Heart left ventricle (tissue), 16 donors: ENCODE results near the gene FBXW8. TPM values are rescaled to one million over a fixed set of nuclear protein-coding genes. Genes with fewer than 3 reads are reported as not detected.

Experiments
- ATAC-seq, 4 donors: fragments of 200-7000 bp; cut with Tn5 transposase; one replicate each; pipeline ENCODE4 v1.9.1; 2020 to 2022; ENCODE audit warnings: moderate library complexity in 4 of 4, mild to moderate bottlenecking in 3 of 4, moderate number of reproducible peaks in 1 of 4
- DNase-seq, 5 donors: peaks; one replicate each; pipeline ENCODE4 v3.0.0-alpha.2; 2020
- H3K27ac ChIP-seq, 12 donors: fragments of 200-600 bp; sonication (generic) in 4 of 12; one replicate each; pipeline versions ENCODE4 v1.5.0 to v1.8.0; 2016 to 2022; ENCODE audit warnings: mild to moderate bottlenecking in 2 of 12
- H3K27me3 ChIP-seq, 9 donors: fragments of 200-600 bp; sonication (generic) in 2 of 9; one replicate each; pipeline versions ENCODE4 v1.5.1 to v1.8.0; 2016 to 2022; ENCODE audit warnings: mild to moderate bottlenecking in 3 of 9
- H3K36me3 ChIP-seq, 9 donors: fragments of 200-600 bp; sonication (generic) in 2 of 9; one replicate each; pipeline versions ENCODE4 v1.5.0 to v1.8.0; 2018 to 2022; ENCODE audit warnings: mild to moderate bottlenecking in 2 of 9
- H3K4me1 ChIP-seq, 12 donors: fragments of 200-600 bp; sonication (generic) in 4 of 12; one replicate each; pipeline versions ENCODE4 v1.5.0 to v1.8.0; 2016 to 2022; ENCODE audit warnings: mild to moderate bottlenecking in 3 of 12
- H3K4me3 ChIP-seq, 12 donors: fragments of 200-600 bp; sonication (generic) in 4 of 12; one replicate each; pipeline versions ENCODE4 v1.5.0 to v1.8.0; 2017 to 2022; ENCODE audit warnings: mild to moderate bottlenecking in 9 of 12, moderate library complexity in 4 of 12
- H3K9me3 ChIP-seq, 12 donors: fragments of 200-600 bp; sonication (generic) in 4 of 12; one replicate each; pipeline versions ENCODE4 v1.5.0 to v1.8.0; 2016 to 2022; ENCODE audit warnings: mild to moderate bottlenecking in 1 of 12
- CTCF ChIP-seq, 12 donors: fragments of 200-600 bp; sonication (generic) in 4 of 12; IDR thresholded peaks; one replicate each; pipeline versions ENCODE4 v1.5.0 to v1.8.0; 2018 to 2022; ENCODE audit warnings: antibody characterized with exemption in 12 of 12, mild to moderate bottlenecking in 5 of 12
- POLR2A ChIP-seq, 2 donors: fragments of 450-650 bp; IDR thresholded peaks; one replicate each; pipeline ENCODE4 v1.6.1; 2017; ENCODE audit warnings: antibody characterized with exemption in 2 of 2, mild to moderate bottlenecking in 2 of 2, moderate library complexity in 2 of 2
- WGBS, 4 donors: extraction: QIAGEN DNeasy Blood & Tissue Kit in 2 of 4; methylation state at CpG; one replicate each; pipeline versions ENCODE4 v1.1.5 to v1.1.7; 2013 to 2018; 5-methylcytosine and 5-hydroxymethylcytosine counted together
- intact Hi-C, 10 donors: fragments of 100-400 bp; cut with DNase I; formaldehyde crosslinking; loops; one replicate each; pipeline versions ENCODE4 v1.11.1 to v1.14.2; 2022
- polyA plus RNA-seq, 2 donors: library from polyadenylated mRNA; stranded (reverse); fragments of 200-250 nt; gene quantifications; one replicate each; pipeline ENCODE4 v1.2.3, GENCODE V29; 2013
- total RNA-seq, 9 donors: library from RNA; depleted of rRNA in 2 of 9; stranded (reverse); fragments of >200 nt in 2 of 9; fragmentation: NEBNext Ultra II Directional in 3 of 9; extraction: Animal tissue kit (Norgen Biotek cat#: 25700) in 3 of 9; gene quantifications; one replicate each; pipeline versions ENCODE4 v1.1.0 to v1.2.4, GENCODE V29; 2016 to 2023
- donor health status: ischemic (EF 13 %, LVEDD 7.1; RV severe dilation, severe dysfunction).
- donor health status: healthy with polysubstance abuse.
- donor health status: DM: no; HTN: yes; CAD: no.
- donor health status: DM: no; HTN: no; CAD: no.
- donor health status: ischemic (EF 25% LVEDD 6.9; RV normal size, moderate dysfunction).
- donor health status: ischemic (EF 25% LVEDD 5.7; RV mildly dilated, moderate dysfunction).
- donor health status: healthy.
- donor health status: DM: yes; HTN: yes; CAD: no.
- donor health status: ischemic (EF 35%, LVEDD 5.7; RV mildly dilated, moderate dysfunction).
- donor health status: nonischemic (EF 11% LVEDD 7.7; RV severe dilation, severe dysfunction).
- donor health status: DM: yes; HTN: yes; CAD: no.
- donor health status: PGD.
- donor health status: ischemic (EF 29% LVEDD 5.4; RV normal size, mild dysfunction).
- donor health status: nonischemic (EF 23%, LVEDD 6.1; RV moderate dilation, normal function).

Gene FBXW8
- total and polyA plus RNA-seq, 11 donors: 2.4 to 9.7 (median 7.0) TPM

- Histone ChIP-seq H3K27ac (no peak overlapping the region), H3K4me3 (no peak overlapping the region), H3K4me1 (peaks cover 0 to 5% (median 0%) of the 10 kb centered on the region in 12 donors), H3K9me3 (no peaks in the 10 kb centered on the region), H3K36me3 (peaks cover 0 to 16% (median 0%) of the 10 kb centered on the region in 9 donors), H3K27me3 (no peaks in the 10 kb centered on the region)
- intact Hi-C loops: no loop called here
- ATAC-seq (no peak), DNase-seq (no peak)
- WGBS, 4 donors: 88 to 90% (median 89%) methylated on average over 13 of the region's 13 CpGs
- TF ChIP-seq CTCF (IDR thresholded peaks at IDR 0.05): no peak
- TF ChIP-seq POLR2A (IDR thresholded peaks at IDR 0.05): no peak
Measured at GRCh38 chr12:116977465-116978380, 67.0 kb downstream of the FBXW8 start.

GRCh38 chr12:116978791-116979508 is 68.2 kb downstream of the FBXW8 start:
- no peak for DNase-seq
- Histone ChIP-seq H3K9me3 (no peaks in the 10 kb centered on the region), H3K4me3 (no peak overlapping the region), H3K27me3 (no peaks in the 10 kb centered on the region), H3K27ac (no peak overlapping the region), H3K36me3 (peaks cover 0 to 4% (median 0%) of the 10 kb centered on the region in 9 donors), H3K4me1 (peaks cover 0 to 5% (median 0%) of the 10 kb centered on the region in 12 donors)
- intact Hi-C loops: no loop called here
- TF ChIP-seq POLR2A (IDR thresholded peaks at IDR 0.05): no peak
- TF ChIP-seq CTCF (IDR thresholded peaks at IDR 0.05): no peak
- ATAC-seq: no peak
- WGBS, 4 donors: 93 to 95% (median 94%) methylated on average over 7 of the region's 7 CpGs

- Histone ChIP-seq H3K9me3 (no peaks in the 10 kb centered on the region), H3K27me3 (no peaks in the 10 kb centered on the region), H3K27ac (no peak overlapping the region), H3K36me3 (peaks cover 0 to under 1% (median 0%) of the 10 kb centered on the region in 9 donors), H3K4me3 (no peak overlapping the region), H3K4me1 (peaks cover 0 to 5% (median 0%) of the 10 kb centered on the region in 12 donors)
- DNase-seq: no peak
- 86 to 100% (median 92%) methylated on average over 1 of the region's 1 CpG for WGBS, 4 donors
- intact Hi-C loops: no loop called here
- no peak for ATAC-seq
- no peak for TF ChIP-seq CTCF (IDR thresholded peaks at IDR 0.05)
- no peak for TF ChIP-seq POLR2A (IDR thresholded peaks at IDR 0.05)
Measured at GRCh38 chr12:116980083-116980482, 69.3 kb downstream of the FBXW8 start.
